HG03521 (cell line): ENCODE results near the gene DYNLT1.
"Not testable (repeated sequence)": the region's sequence is repeated elsewhere in the genome, so short reads cannot be mapped to it uniquely, and the experiment has no call there.

Experiments used
- ATAC-seq: cut with Tn5 transposase; IDR thresholded peaks from one replicate; pipeline ENCODE4 v1.9.1; 2021; ENCODE audit warnings: mild to moderate bottlenecking, moderate library complexity; ENCODE audit not compliant: unreplicated experiment

DYNLT1 gene

GRCh38 chr6:158642097-158642601 lies 2.4 kb downstream of the DYNLT1 start:
- no peak for ATAC-seq

GRCh38 chr6:158640519-158640918 lies 4.0 kb downstream of the DYNLT1 start:
- no peak for ATAC-seq

- ATAC-seq = no peak
Measured at GRCh38 chr6:158639056-158639455, 5.5 kb downstream of the DYNLT1 start.

- ATAC-seq = no peak
Measured at GRCh38 chr6:158638324-158638854, 6.2 kb downstream of the DYNLT1 start.

- ATAC-seq = no peak
Measured at GRCh38 chr6:158636778-158637177, 7.8 kb downstream of the DYNLT1 start.

DNA sequence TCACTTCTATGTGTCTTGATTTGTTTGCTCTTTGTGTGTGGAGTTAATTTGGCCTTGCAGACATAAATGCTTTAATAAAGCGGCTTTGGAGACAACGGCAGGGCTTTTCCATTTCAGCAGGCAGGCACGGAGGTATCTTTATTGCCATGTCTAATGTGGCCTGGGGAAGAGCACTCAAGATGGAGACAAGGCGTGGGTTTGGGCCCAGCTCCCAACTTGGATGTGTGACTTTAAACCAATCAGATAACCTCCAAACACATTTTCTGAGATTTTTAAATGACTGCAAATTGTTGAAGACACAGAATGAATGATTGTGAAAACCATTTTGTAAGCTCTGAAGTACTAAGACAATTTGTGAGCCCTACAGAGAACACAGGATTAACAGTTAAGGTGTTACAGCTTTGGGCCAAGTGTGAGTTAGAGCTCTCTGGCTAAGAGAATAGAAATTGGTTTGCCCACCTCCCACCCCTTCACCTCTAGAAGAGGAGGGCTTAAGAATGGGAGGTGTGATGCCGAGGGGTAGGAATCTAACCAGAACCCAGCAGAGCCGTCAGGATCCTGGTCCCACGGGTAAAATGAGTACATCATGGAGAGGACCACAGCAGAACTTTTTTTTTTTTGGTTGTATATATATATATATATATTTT lies 9.0 kb downstream of the DYNLT1 start:
- no peak for ATAC-seq

DNA sequence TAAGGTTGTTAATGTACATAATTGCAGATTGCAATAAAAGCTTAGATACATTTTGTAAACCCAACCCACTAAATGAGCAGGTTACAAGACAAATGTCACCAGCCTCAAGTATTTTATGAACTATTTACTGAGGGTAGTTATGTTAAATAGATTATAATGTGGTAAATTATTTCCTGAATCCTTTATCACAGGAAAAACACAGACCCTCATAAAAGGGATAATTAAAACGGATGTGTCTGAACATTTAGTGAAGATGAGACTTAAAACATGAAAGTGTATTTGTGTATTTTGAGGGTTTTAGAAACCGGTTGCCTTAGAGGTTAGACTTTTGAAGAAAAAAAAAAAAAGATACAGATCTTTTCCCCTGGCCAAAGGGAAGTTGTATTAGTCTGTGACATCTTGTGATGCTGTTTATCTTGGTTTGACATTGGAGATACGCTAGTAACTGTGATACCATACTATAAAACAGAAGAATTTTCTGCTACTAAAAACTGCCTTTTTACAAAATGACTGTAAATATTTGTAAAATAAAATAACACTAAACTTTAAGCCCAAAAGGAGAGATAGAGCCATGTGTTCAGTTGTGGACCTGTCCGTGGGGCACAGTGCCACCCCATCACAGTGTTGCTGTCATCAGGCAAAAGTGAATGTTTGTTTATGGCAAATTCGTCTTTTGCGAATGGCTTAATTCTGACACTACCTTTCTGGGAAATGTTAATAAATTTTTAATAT lies 9.7 kb downstream of the DYNLT1 start:
- ATAC-seq = no peak

GRCh38 chr6:158633127-158633526 lies 11.4 kb downstream of the DYNLT1 start:
- no peak for ATAC-seq

DNA sequence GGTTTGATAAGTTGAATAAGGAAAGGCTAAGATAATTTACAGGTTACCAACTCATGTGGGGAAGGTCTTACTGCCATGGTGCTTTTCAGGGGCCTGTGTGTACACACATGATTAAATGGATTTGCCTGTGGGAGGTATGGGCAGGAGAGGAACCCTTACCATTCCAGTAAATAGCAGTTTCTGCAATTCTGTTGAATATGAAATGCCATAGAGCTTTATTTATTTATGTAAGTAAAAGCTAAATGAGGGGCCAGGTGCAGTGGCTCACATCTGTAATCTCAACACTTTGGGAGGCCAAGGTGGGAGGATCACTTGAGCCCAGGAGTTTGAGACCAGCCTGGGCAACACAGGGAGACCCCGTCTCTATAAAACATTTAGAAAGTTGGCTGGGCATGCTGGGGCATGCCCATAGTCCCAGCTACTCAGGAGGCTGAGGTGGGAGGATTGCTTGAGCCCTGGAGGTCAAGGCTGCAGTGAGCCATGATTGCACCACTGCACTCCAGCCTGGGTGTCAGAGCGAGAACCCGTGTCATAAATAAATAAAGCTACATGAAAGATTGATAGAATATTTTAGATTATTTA lies 11.9 kb downstream of the DYNLT1 start:
- ATAC-seq = not testable (repeated sequence)

DNA sequence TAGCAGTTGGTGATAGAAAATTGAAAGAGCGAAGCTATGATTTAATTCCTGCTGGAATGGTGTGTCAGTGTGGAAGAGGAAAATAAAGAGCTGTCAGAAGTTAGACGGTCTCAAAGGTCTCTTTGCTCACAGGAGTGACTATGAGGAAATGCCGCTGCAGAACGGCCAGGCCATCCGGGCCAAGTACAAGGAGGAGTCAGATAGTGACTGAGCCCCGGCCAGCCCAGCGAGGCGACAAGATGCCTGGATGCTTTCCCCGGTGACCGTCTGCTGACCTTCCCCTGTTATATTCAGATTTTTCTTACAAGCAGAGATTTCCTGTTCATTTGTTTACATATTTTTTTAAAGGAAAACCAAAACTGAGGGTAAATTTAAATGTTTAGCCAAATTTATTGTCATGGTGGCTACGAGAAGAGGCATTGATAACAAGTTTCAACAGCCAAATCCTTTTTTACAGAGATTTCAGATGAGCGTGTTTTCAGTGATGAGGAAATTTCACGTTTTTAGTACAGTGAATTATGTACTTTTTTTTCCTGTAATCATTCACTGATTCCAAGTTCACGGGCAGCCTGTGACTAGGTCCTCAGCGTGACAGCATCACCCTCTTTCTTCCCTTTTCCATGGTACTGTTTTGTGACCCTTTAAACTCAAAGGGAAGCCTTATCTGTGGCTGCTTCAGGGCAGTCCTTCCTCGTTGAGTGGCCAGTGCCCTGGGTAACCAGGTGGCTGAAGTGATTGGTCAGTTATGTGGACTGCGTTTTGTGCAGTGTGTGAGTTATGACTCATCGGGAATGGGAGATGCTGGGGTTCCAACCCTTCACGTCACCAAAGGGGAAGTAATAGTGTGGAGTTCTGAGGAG lies 12.6 kb downstream of the DYNLT1 start:
- ATAC-seq = no peak

DNA sequence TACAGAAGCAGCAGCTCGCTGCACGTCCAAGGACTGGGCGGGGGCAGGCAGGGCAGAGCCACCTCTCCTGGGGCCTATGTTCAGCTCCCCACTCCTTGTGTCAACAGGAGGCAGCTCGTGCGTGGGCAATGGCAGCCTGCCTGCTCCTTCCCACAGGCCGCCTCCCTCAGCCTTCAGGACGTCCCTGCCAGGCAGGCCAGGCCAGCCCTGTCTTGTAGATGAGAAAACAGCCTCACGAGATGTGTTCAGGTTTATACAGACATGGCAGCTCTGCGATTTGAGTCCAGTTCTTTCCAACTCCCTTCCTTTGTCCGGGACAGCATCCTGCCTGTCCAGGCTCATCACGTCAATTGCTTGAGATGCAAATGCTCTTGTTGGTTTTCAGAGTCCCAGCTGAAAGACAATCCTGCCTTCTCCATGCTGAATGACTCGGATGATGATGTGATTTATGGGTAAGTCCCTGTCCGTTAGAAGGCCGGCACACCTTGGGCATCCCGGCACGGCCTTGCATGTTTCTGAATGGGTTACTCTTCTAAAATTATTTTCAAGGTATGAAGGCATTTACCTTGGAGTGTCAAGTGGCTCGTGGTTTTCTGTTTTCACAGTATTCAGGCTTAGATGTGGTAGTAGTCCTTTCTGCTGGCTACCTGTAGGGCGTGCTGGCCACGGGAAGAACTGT lies 13.5 kb downstream of the DYNLT1 start:
- ATAC-seq = no peak

GRCh38 chr6:158629367-158630221 lies 14.9 kb downstream of the DYNLT1 start:
- no peak for ATAC-seq

- ATAC-seq = no peak
Measured at GRCh38 chr6:158628542-158628941, 16.0 kb downstream of the DYNLT1 start.

DNA sequence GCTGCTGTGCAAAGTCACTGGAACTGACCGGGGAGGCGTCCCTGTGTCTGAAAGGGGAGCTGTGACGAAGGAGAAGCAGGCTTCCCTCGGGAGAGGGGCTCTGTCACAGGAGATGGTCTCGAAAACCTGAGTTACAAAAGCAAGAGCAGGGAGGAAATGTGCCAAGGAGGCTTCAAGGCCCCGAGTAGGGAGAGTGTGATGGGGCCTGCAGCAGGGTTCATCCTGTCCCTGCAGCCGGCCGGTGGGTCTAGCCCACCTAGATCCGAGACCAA lies 16.7 kb downstream of the DYNLT1 start:
- ATAC-seq = no peak

GRCh38 chr6:158627168-158627939 lies 17.2 kb downstream of the DYNLT1 start:
- ATAC-seq = no peak

GRCh38 chr6:158626360-158627167 lies 18.0 kb downstream of the DYNLT1 start:
- no peak for ATAC-seq

DNA sequence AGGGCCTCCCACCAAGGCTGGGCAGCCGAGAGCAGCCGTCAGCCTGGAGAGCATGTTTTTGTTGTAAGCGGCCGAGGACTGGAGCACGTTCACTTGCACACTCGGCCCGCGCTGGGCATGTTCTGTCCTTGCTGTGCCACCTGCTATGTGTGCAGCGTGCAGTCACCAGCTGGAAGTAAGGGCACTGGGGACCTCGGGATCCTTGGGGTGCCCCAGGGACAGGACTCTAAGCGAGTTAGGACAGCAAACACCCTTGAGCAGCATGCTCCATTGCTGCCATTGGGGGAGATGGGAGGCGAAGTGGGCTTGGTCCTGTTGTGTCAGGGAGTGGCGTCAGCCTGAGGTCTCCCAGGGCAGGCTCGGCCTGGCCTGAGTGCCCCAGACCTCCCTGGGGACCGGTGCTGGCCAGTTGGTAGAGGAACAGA lies 18.6 kb downstream of the DYNLT1 start:
- ATAC-seq = no peak
